Measurements from ENCODE around the gene STARD10.

The STARD10 gene

DNA sequence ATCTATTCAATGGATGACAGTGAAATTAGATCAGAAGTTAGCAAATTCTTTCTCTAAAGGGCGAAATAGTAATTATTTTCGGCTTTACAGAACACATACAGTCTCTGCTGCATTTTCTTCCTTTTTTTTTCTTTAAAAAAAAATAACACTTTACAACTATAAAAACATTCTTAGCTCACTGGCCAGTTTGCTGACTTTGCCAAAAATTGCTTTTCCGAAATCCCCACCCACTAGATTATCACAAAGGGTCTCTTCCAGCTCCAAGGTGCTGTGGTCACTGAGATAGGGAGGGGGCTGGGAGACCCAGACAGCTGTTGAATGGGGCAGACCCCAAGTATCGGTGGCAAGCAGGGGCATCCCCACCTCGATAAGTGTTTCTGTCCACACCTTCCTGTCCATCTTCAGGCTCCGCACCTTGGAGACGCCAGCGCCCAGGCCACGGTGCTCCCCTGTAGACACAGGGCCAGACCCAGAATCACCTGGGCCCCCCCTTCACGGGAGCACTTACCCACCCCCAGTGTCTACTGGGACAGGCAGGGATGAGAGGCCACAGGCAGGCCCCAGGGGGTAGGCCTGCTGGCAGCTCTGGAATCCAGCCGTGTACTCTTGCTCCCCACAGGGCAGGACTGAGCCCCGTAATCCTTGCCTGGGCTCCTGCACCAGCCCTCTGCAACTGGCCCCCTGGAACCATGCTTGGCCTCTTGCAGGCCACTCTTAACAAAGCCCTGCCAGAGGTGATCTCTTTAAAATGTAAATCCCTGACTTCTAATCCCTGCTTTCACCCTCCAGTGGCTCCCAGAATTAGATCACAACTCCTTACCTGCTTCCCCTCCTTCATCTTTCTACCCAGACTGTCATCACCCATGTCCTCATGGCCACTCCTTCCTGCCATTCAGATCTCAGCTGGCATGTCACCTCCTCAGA lies 88.1 kb downstream of the STARD10 start:
- no peak for DNase-seq (ENCODE audit: low read depth)

DNA sequence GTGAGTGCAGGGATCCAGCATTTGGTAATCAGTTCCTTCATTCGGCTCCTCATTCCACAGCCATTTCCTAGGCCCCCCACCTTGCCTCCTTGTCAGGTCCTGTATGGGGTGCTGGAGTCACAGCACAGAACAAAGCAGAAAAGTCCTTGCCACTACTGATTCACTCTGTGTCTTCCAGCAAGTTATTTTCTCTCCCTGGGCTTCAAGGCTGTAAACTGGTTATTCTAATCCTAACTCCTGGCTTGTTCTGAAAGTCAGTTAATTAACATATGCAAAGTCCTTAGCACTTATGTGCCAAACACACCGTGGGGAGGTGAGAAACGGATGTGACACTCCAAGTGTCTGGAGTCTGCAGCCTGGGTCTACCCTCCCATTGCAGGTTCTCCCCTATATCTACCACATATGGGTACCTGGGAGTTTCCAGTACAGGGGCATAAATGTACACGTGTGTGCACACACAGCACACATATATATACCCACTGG lies 89.0 kb downstream of the STARD10 start:
- DNase-seq (ENCODE audit: low read depth), result no peak

Measured in activated T-cell treated with anti-CD3 and anti-CD28 coated beads for 24 hours (primary cell).